ENCODE results near the gene S100A1.

Gene S100A1

DNA sequence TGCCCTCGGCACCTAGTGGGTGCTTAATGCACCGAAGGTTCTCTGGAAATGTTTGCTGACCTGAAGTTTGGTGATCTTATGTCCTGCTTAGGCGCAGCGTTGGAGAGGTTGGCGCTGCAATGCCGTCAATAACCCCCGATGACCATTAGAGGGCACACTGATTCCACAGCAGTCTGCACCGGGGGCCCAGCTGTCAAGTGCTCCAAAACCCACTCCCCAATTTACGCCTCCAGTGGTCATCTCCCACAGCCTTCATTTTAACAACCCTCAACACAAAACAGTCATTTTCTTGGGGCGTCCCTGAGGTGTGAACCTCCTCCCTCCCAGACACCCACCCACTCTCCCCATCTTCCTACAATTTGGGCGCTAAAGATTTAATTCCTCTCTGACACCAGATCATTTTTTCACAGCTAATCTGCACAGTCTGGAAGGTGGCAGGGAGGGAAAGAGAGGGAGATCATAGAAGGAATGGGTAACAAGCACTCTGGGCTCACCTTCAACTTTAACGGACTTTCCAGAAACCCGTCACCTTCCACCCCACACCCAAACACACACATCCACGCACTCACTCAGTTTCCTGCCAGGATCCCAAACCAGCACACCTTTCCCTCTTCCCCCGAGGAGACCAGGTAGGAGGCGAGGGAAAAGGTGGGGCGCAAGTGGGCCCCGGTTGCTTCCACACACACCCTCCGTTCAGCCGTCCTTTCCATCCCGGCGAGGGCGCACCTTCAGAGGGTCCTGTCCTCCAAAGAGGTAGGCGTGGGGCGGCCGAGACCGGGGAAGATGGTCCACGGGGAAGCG is 49.7 kb downstream of the S100A1 start:
- Histone ChIP-seq H3K36me3 (no peaks in the 10 kb centered on the region), H3K27me3 (peaks cover 19% of the 10 kb centered on the region), H3K9me3 (no peaks in the 10 kb centered on the region), H3K4me1 (no peaks in the 10 kb centered on the region), H3K4me3 (ENCODE audit: low read depth, low read length) (peak overlapping the region; percentile 59)
- peak; percentile 68 for DNase-seq
- TF ChIP-seq, protein P1, sequence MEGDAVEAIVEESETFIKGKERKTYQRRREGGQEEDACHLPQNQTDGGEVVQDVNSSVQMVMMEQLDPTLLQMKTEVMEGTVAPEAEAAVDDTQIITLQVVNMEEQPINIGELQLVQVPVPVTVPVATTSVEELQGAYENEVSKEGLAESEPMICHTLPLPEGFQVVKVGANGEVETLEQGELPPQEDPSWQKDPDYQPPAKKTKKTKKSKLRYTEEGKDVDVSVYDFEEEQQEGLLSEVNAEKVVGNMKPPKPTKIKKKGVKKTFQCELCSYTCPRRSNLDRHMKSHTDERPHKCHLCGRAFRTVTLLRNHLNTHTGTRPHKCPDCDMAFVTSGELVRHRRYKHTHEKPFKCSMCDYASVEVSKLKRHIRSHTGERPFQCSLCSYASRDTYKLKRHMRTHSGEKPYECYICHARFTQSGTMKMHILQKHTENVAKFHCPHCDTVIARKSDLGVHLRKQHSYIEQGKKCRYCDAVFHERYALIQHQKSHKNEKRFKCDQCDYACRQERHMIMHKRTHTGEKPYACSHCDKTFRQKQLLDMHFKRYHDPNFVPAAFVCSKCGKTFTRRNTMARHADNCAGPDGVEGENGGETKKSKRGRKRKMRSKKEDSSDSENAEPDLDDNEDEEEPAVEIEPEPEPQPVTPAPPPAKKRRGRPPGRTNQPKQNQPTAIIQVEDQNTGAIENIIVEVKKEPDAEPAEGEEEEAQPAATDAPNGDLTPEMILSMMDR (IDR thresholded peaks at IDR 0.05; ENCODE audit: low read depth, low read length) = peak; percentile 97

DNA sequence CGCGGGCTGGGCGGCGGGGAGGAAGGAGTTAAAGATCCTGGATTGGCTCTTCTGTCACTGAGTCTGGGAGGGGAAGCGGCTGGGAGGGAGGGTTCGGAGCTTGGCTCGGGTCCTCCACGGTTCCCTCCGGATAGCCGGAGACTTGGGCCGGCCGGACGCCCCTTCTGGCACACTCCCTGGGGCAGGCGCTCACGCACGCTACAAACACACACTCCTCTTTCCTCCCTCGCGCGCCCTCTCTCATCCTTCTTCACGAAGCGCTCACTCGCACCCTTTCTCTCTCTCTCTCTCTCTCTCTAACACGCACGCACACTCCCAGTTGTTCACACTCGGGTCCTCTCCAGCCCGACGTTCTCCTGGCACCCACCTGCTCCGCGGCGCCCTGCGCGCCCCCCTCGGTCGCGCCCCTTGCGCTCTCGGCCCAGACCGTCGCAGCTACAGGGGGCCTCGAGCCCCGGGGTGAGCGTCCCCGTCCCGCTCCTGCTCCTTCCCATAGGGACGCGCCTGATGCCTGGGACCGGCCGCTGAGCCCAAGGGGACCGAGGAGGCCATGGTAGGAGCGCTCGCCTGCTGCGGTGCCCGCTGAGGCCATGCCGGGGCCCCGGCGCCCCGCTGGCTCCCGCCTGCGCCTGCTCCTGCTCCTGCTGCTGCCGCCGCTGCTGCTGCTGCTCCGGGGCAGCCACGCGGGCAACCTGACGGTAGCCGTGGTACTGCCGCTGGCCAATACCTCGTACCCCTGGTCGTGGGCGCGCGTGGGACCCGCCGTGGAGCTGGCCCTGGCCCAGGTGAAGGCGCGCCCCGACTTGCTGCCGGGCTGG is 50.5 kb downstream of the S100A1 start, which contains the start of gene NPR1:
NPR1 (plus strand) TSS at position 170 of the 818 bp plus-strand sequence; CDS start at position 591, 421 bp downstream.
- TF ChIP-seq, protein P1 (IDR thresholded peaks at IDR 0.05; ENCODE audit: low read depth, low read length) = 0 out of 2 replicates have a peak, but pooled peaks have one; percentile 7
- DNase-seq = peak; percentile 52
- Histone ChIP-seq H3K4me3 (ENCODE audit: low read depth, low read length) (peak within 1 kb of the TSS; percentile 59), H3K9me3 (no peaks in the 10 kb centered on the region), H3K4me1 (no peaks in the 10 kb centered on the region), H3K36me3 (no peaks in the 10 kb centered on the region), H3K27me3 (peaks cover 19% of the 10 kb centered on the region)

DNA sequence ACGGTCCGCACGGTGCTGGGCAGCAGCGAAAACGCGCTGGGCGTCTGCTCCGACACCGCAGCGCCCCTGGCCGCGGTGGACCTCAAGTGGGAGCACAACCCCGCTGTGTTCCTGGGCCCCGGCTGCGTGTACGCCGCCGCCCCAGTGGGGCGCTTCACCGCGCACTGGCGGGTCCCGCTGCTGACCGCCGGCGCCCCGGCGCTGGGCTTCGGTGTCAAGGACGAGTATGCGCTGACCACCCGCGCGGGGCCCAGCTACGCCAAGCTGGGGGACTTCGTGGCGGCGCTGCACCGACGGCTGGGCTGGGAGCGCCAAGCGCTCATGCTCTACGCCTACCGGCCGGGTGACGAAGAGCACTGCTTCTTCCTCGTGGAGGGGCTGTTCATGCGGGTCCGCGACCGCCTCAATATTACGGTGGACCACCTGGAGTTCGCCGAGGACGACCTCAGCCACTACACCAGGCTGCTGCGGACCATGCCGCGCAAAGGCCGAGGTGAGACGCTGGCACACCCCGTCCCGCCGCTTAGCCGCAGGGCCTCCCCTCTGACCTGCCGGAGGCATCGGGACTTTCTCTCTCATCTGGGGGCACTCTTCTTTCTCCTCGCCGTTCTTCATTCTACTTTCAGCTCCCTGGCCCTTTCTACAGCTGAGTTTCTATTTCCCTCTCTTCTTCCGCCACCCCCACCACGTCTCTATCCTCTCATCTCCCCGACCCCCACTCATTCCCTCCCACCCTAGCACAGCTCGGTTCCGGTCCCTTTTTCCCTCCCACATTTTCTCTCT is 51.3 kb downstream of the S100A1 start:
- Histone ChIP-seq H3K4me1 (no peaks in the 10 kb centered on the region), H3K9me3 (no peaks in the 10 kb centered on the region), H3K4me3 (ENCODE audit: low read depth, low read length) (peak overlapping the region; percentile 59), H3K36me3 (no peaks in the 10 kb centered on the region), H3K27me3 (peaks cover 19% of the 10 kb centered on the region)
- DNase-seq = peak; percentile 34
- TF ChIP-seq, protein P1 (IDR thresholded peaks at IDR 0.05; ENCODE audit: low read depth, low read length) = no peak

DNA sequence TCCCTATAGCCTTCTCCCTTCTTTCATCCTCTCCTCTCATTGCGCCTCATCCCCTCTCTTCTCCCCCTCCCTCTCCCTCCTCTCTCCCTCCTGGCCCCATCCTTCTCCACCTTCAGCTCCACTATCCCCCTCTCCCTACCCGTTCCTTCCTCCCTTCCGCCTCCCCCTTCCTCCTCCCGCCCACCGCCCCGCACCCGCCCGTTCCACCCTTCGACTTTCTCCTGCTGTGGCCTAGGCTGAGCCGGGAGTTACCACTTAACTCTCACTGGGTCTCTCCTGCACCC is 51.8 kb downstream of the S100A1 start:
- H3K4me1 ChIP-seq = no peaks in the 10 kb centered on the region
- no peak for DNase-seq
- TF ChIP-seq, protein P1 (IDR thresholded peaks at IDR 0.05; ENCODE audit: low read depth, low read length) = no peak
- no peak overlapping the region for H3K4me3 ChIP-seq (ENCODE audit: low read depth, low read length)
- H3K9me3 ChIP-seq = no peaks in the 10 kb centered on the region
- H3K36me3 ChIP-seq = no peaks in the 10 kb centered on the region
- H3K27me3 ChIP-seq = peaks cover 19% of the 10 kb centered on the region

Measured in BE2C (cell line).